Stimulated activated CD8-positive, alpha-beta memory T cell treated with anti-CD3 and anti-CD28 coated beads, Interleukin-7, amount 100 ng/mL, for 4 hours (primary cell): Measurements from ENCODE around the gene BEST4.
"Not testable (repeated sequence)": the region's sequence is repeated elsewhere in the genome, so short reads cannot be mapped to it uniquely, and the experiment has no call there.

Experiments used
- DNase-seq, 2 donors: peaks; one replicate each; pipeline ENCODE4 v3.0.0-alpha.2; 2020; ENCODE audit warnings: low read depth in 2 of 2

The BEST4 gene

DNA sequence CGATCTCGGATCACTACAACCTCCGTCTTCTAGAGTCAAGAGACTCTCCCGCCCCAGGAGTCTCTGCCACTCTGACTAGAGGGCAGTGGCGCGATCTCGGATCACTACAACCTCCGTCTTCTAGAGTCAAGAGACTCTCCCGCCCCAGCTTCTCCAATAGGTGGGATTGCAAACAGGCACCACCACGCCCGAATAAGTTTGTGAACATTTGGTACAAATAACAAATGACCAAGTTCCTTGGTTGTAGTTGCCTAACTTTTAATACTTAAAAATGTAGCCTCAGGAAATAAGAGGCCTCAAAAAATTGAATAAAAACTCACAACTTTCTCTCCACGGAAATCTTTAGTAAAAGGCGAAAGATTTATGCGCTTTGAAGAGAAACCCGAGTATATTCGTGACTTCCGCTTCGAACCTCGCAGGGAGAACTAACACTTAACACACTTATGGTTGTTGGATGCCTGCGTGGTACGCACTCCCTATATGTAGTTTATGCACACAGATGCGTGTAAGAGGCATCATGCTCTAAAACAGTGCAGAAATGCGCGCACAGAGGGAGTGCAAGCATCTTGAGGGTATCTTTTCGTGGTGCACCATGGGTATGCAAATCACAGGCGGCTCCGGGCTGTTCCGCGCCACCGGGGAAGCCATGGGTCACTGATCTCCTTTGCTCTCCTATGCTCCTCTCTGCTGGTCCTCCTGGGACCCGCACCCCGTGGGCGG is 31.8 kb upstream of the BEST4 start:
- DNase-seq = peak; percentile 55 to 60

DNA sequence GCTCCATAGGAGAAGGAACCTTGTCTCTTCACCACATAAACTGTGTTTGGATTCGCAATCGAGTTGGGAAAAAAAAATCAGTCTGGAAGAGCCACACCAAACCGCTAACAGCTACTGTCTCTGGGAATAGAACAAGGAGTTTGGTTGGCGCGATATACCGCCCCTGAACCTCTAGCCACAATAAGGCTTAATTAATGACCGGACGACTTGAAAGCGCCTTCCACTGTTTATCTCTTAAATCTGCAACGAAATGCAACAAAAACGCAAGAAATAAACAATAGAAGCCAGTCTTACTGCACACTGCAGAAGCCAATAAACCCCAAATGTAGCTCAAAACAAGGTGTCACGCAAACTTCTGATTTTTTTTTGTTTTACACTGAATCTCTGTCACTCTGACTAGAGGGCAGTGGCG is 31.2 kb upstream of the BEST4 start:
- DNase-seq = no peak

DNA sequence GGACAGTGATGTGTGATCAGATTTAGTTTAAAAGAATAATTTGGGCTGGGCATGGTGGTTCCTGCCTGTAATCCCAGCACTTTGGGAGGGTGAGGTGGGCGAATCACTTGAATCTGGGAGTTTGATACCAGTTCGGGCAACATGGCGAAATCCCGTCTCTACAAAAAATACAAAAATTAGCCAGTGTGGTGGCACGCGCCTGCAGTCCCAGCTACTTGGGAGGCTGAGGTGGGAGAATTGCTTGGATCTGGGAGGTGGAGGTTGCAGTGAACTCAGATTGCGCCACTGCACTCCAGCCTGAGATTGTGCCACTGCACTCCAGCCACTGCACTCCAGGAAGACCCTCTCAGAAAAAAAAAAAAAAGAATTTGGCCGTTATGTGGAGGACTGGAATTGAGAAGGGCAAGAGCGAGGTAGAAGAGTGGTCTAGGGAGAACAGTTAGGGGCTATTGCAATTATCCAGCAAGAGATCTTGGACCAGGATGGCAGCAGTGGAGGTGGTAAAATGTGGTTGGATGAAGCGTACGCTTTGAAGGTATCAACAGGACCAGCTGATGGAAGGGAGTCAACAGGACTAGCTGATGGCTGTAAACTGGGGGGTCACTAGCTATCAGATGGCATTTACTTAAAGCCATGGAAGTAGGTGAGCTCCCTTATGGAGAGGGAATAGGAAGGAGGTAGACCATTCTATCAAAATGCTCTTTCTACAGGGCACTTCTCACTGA is 30.0 kb upstream of the BEST4 start:
- no peak for DNase-seq

DNA sequence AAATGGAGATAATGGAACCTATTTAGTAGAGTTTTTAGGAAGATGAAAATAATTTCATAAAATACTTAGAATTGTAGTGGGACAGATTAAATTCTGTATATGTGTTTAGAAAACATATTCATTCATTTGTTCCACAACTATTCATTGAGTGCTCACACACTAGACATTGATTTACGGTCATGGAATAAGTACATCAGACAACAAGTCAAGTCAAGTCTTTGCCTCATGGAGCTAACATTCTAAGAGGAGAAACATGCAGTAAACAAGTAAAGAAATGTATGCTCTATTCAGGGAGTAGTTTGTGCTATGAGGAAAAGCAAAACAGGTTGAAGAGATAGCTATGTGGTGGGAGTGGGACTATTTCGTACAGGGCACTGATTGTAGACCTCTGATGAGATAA is 29.3 kb upstream of the BEST4 start:
- DNase-seq = no peak

DNA sequence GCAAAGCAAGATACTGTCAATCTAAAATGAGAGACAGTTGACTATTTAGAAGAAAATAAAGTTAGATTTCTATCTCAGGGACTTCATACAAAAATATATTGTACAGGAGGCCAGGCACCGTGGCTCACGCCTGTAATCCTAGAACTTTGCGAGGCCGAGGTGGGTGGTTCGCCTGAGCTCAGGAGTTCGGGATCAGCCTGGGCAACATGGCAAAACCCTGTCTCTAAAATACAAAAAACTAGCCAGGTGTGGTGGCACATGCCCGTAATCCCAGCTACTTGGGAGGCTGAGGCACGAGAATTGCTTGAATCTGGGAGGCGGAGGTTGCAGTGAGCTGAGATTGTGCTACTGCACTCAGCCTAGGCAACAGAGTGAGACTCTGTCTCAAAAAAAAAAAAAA is 28.0 kb upstream of the BEST4 start:
- DNase-seq = not testable (repeated sequence)

DNA sequence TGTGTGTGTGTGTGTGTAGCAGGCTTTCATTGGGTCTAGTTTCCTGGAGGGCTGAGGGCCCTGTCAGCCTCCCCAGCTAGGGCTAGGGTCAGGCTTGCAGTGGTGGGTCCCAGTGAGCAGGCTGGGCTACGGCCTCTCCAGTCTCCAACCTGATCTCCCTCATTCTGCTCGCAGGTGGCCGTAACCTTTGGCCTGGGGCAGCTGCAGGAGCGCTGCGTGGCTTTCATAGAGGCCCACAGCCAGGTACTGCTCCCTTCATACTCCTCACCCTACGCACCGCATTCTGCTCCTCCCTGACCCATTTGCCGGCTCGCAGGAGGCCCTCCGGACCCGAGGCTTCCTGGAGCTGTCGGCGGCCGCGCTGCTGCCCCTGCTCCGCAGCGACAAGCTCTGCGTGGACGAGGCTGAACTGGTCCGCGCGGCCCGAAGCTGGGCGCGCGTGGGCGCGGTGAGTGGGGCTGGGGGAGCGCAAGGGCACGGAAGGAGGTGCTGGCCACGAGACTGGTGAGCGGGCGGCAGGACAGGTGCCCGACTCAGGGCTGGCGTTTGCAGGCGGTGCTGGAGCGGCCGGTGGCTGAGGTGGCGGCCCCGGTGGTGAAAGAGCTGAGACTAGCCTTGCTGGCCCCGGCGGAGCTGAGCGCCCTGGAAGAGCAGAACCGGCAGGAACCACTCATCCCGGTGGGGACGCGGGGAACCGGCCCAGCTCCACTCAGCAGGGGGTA is 25.0 kb upstream of the BEST4 start:
- no peak for DNase-seq

DNA sequence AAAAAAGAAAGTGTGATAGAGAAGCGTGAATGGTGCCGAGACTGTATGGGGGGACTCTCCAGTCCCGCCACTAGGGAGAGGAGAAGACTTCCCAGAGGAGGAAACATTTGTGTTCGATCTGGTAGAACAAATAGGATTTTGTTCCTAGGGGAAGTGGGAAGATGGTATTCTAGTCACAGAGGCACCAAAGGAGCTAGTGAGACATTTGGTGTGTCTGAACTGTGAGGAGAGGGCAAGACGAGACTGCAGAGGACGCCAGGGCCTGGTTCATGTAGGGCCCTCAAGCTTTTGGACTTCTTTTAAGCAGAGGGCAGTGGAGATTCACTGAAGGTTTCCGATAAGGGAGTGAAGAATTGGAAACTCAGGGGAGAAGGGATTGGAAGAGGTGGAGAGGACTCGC is 23.3 kb upstream of the BEST4 start:
- DNase-seq = no peak

DNA sequence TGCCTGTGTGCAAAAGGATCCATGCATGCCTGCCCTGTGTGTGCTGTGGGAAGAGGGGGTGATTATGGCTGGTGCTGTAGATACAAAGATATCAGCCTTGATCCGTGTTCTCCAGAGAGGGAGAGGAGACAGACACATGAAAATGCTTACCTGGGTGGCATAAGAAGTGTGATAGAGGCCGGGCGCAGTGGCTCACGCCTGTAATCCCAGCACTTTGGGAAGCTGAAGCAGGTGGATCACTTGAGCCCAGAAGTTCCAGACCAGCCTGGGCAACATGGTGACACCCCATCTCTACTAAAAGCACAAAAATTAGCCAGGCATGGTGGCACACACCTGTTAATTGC is 22.8 kb upstream of the BEST4 start:
- DNase-seq = not testable (repeated sequence)

DNA sequence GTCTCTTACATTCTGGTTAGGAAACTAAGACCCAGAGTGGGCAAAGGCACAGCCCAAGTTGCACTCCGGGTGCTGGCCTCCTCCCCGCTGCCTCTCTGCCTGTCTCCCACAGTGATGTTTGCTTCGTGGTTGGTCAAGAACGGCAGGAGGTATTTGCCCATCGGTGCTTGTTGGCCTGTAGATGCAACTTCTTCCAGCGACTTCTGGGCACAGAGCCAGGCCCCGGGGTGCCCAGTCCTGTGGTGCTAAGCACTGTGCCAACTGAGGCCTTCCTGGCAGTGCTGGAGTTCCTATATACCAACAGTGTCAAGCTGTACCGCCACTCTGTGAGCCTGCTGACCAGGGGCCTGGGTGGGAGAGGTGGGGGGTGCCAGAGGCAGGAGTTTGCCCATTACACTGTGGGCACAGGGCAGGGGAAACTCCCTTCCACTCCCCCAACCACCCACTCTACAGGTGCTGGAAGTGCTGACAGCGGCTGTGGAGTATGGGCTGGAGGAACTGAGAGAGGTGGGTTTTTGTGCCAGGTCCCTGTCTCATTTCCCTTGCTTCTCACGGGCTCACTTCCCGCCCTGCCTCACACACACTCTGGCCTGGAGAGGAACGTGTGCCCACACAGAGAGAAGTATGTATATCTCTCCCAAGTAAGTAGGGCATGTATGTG is 22.3 kb upstream of the BEST4 start:
- no peak for DNase-seq

DNA sequence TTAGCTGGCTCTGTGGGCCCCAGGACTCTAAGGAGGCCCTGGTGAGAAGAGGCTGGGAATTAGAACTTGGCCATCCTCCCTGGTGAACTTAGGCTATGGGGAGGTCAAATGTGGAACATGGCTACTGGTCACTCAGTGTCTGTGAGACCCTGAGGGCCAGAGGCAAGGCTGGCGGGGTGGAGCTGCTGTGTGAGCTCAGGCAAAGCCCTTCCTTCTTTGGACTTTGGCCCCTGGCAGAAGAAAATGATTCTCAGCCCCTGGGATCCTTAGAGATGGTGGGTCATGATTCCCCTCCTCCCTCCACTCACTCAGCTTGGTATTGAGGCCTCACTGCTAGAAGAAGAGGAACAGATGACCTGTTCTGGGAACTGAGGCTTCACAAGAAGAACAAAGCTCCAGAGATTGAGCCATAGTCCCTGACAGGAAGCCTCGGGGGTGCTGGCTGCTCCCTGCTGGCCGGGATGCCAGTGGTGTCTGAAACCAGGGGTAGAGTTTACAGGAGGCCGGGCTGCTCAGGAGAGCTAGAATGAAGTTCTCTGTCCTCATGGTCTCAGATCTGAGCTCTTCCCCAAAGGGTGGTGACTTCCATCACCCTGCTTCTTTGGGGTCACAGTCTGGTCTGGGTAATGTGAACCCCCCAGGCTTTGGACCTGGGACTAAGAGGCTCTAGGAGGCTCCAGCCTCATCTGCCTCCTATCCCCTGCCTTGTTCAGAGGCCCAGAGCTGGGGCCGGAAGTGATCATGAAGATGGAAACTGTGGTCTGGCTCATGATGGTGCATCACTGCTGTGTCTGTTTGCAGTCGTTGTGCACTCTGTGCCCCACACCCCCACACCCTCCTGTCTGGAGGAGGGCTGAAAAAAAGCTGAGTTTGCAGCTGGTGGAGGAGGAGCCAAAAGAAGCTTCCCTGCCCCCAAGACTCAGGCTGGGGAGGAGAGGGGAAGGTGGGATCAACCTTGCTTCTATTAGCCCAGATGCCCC is 21.3 kb upstream of the BEST4 start:
- peak; percentile 82 to 89 for DNase-seq

DNA sequence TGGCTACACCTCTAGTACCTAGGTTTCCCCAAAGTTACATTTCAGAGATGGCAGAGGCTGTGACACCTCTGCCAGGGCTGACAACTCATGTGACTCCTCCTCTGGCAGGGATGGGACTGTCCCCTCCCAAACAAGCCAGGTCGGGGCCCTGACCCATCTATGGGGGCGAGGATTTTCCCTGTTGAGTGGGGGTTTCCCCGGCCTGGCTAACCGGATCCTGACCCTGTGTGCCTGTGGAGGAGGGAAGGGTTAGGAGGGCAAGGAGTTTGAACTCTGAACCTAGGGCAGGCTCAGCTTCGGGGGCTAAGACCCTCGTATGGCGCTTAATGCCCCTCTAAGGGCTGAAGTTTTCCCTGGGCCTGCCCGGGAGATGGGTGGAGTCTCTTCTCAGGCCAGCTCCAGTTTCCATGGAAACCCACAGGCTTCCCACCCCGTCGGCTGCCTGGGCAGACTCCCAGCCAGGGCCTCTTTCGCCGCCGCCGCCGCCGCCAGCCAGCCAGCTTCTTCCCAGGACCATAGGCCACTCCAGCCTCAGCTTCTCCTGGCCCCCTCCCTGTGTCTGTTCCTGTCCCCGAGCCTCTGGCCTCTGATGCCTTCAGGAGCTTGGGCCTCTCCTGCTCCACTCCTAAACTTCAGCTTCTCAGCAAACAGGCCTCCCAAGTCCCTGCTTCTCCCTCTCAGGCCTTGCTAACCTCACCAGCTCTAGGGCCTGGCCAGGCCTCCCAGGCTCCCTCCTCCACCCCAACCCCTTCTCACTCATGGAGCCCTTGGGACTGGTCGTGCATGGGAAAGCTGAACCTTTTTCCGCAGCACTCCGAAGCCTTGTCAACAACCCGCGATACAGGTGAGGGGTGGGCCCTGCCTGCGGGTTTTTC is 20.3 kb upstream of the BEST4 start, which contains the start of gene BTBD19:
Gene BTBD19, plus strand, starts transcription at position 461 of the 875 bp plus-strand sequence. Its CDS starts 298 bp downstream, at position 759.
- DNase-seq = peak; percentile 67 to 73

DNA sequence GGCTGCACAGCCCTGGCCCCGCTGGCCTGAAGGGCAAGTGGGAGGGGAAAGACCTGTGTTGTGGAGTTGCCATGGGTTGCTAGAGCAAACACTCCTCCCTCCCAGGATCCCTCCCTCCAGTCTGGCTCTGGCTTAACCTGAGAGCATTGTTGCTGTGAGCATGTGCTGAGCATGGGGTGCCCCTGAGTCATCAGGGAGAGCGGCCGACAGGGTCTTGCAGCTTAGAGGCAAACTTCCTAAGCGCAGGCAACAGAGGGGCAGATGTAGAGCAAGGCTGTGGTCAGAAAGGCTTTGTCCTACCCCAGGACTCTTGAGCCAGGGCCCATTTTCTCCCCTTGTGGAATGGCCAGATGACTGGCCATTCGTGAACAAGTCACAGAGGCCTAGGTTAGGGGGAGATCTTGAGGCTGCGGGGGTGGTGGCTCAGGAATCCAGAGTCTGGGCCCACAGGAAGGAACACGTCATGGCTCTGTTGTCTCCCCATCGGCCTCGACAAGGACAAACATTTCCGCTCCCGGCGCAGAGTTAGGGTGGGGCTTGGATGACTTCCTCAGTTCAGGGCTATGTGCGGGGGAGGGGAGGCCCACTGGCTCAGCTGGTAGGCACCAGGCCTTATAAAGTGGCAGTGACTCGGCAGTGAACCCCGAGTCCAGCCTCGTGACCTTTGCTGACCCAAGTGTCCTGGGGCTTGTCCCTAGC is 19.5 kb upstream of the BEST4 start:
- DNase-seq = peak; percentile 80 to 84

DNA sequence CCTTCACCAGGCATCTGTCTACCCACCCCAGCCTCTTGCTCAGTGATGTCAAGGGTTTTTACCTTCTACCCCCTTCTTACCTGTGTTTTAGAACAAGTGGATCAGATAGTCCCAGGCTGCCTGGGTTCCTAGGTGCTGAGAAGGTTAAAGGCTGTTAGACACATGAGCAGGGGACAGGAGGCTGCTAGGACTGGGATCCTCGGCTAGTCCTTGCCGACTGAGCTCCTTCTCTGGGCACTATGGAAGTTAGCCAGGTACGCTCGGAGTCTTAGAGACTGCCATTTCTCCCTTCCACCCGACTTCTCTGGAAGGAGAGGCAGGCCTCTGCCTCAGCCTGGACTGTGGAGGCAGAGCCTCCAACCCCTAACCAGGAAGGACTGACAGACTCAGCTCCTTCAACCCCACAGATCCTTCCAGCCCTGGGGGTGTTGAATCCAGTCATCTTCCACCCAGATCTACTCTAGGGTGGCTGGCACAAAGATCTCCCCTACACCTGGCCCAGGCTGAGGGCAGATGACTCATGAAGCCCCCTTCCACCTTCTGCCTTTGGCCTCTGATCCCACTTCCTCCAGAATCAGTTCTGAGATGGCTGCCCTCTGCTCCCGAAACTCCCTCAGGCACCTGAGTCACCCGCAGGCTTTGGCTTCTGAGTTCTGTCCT is 18.9 kb upstream of the BEST4 start, which contains the start of gene DYNLT4:
Gene DYNLT4, minus strand, starts transcription at position 648 of the 660 bp plus-strand sequence. CDS start 683 bp downstream, outside the sequence.
- DNase-seq = no peak

DNA sequence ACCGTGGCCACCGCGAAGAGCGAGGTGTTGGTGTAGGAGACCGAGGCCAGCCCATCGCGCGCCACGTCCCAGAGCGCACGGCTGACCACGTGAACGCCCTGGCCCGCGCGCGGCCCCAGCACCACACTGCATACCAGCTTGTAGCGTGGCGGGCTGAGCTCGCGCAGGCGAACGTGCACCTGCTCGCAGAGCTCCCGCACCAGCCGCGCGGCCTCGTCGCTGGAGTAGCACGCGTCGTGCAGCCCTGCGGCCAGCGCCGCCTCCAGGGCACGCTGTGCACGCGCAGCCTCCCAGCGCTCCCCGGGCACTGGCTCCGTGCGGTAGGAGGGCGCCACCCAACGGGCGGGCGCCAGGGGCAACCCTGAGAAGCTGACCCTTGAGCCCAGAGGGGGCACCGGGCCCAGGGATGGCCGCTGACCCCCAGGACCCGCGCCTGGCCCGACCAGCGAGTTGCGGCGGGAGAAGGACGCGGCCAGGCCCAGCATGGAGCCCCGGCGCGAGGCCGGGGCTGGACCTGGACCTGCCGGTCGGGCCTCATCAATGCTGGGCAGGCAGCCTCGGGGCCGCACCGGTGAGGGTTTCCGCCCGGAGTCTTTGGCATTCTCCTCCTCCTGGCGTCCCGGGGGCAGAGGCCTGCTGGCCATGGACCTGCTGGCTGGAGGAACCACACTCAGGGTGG is 18.2 kb upstream of the BEST4 start:
- DNase-seq = no peak

DNA sequence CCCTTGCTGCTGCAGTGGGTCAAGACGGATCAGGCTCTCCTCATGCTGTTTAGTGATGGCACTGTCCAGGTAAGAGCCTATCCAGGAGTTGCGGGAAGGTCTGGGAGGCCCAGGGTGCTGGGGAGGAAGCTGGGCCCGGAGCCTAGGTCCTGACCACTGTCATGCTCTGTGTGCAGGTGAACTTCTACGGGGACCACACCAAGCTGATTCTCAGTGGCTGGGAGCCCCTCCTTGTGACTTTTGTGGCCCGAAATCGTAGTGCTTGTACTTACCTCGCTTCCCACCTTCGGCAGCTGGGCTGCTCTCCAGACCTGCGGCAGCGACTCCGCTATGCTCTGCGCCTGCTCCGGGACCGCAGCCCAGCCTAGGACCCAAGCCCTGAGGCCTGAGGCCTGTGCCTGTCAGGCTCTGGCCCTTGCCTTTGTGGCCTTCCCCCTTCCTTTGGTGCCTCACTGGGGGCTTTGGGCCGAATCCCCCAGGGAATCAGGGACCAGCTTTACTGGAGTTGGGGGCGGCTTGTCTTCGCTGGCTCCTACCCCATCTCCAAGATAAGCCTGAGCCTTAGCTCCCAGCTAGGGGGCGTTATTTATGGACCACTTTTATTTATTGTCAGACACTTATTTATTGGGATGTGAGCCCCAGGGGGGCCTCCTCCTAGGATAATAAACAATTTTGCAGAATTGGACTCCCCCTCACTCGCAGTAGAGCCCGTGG is 17.5 kb upstream of the BEST4 start:
- no peak for DNase-seq

DNA sequence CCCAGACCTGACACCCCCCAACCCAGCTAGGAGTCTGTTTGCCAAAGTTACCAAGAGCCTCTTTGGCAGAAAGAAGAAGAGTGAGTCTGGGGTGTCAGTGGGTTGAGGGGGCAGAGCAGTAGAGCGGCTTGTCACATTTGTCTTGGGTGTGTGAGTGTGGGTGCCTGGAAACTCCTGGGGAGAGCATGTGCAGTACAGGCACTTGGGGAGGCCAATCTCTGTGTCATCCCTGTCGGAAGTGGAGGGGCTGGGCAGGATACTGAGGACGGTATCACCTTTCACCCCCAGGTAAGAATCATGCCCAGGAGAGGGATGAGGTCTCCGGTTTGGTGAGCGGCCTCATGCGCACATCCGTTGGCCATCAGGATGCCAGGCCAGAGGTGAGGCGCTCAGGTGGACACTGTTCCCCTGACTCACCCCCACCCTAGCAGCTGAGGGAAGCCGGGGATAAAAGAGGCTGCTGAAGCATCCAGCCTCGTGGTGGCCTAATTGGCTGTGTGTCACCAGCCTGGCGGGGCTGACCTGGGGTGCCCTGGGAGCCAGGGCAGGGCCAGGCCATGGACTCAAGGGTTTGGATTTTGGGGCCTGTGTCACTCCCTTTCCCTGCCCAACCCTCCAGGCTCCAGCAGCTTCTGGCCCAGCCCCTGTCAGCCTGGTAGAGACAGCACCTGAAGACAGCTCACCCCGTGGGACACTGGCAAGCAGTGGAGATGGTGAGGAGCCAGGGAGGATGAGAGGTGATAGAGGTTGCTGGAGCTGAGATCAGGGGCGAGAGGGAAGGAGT is 15.5 kb upstream of the BEST4 start:
- no peak for DNase-seq

DNA sequence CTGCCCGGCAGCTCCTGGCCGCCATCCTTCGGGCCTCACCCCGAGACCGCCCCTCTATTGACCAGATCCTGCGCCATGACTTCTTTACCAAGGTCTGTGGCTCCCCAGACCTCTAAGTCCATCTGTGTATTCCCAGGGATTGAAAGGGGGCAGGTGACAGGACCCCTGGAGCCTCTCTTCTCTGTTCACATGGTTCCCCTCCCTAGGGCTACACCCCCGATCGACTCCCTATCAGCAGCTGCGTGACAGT is 15.0 kb upstream of the BEST4 start:
- no peak for DNase-seq
